Panc1 (cell line): ENCODE measurements around the gene CHST5. TPM values are rescaled to one million over a fixed set of nuclear protein-coding genes. Genes with fewer than 3 reads are reported as not detected.

Source experiments
- ATAC-seq: fragments of 200-7000 bp; cut with Tn5 transposase; 2 replicates; pipeline ENCODE4 v1.9.1; 2020; ENCODE audit warnings: mild to moderate bottlenecking, moderate library complexity
- BruUV-seq: library from RNA; stranded (reverse); fragments of 400-500 nt; replicated peaks from 2 replicates; lab custom pipeline; 2021; lab: Mats Ljungman, UMichigan
- CTCF ChIA-PET: fragments of 300-600 bp; sonication (Branson Sonifier 250); formaldehyde crosslinking; loops from one replicate; lab custom pipeline; 2022; ENCODE audit warnings: antibody characterized with exemption; lab: Charles Lee
- POLR2A ChIA-PET: fragments of 300-600 bp; sonication (Branson Sonifier 250); formaldehyde crosslinking; loops from one replicate; lab custom pipeline; 2022; ENCODE audit warnings: antibody characterized with exemption; lab: Charles Lee
- DNase-seq: peaks from one replicate; pipeline ENCODE4 v3.0.0-alpha.2; 2010; ENCODE audit warnings: low read depth, low spot score
- H3K27ac ChIP-seq: 2 replicates; pipeline ENCODE4 v1.5.1; 2011; ENCODE audit warnings: mild to moderate bottlenecking, low read length, inconsistent platforms
- H3K27me3 ChIP-seq: fragments of 200-500 bp; sonication (Bioruptor generic); 2 replicates; pipeline ENCODE4 v1.6.0; 2014; ENCODE audit warnings: low read length, inconsistent platforms; ENCODE audit not compliant: control insufficient read depth, insufficient read depth
- H3K36me3 ChIP-seq: fragments of 200-500 bp; sonication (Bioruptor generic); 2 replicates; pipeline ENCODE4 v1.5.1; 2014; ENCODE audit warnings: inconsistent platforms, mild to moderate bottlenecking, low read length, moderate library complexity; ENCODE audit not compliant: control insufficient read depth, insufficient read depth
- H3K4me1 ChIP-seq: 2 replicates; pipeline ENCODE4 v1.5.1; 2011; ENCODE audit warnings: inconsistent platforms, mild to moderate bottlenecking, low read length, moderate library complexity; ENCODE audit not compliant: control insufficient read depth, insufficient read depth
- H3K4me3 ChIP-seq, 2 experiments: 2 replicates each; pipeline ENCODE4 v1.5.1; 2011 to 2012; ENCODE audit warnings: low read depth in 2 of 2, low read length in 2 of 2, mild to moderate bottlenecking in 2 of 2, inconsistent platforms in 1 of 2, moderate library complexity in 1 of 2
- H3K9me3 ChIP-seq: fragments of 200-500 bp; sonication (Bioruptor generic); 2 replicates; pipeline ENCODE4 v1.5.1; 2014; ENCODE audit warnings: low read depth, mild to moderate bottlenecking, inconsistent platforms, low read length, moderate library complexity; ENCODE audit not compliant: control insufficient read depth, insufficient read depth
- POLR2AphosphoS5 ChIP-seq: IDR thresholded peaks from 2 replicates; pipeline ENCODE4 v1.6.1; 2012; ENCODE audit warnings: mild to moderate bottlenecking, low read depth, low read length, moderate library complexity
- SIN3A ChIP-seq: IDR thresholded peaks from 2 replicates; pipeline ENCODE4 v1.6.1; 2012; ENCODE audit warnings: low read depth, mild to moderate bottlenecking, low read length, moderate library complexity, borderline replicate concordance; ENCODE audit not compliant: insufficient read depth
- TCF7L2 ChIP-seq: IDR thresholded peaks from 2 replicates; pipeline ENCODE4 v1.6.1; 2011; ENCODE audit warnings: mild to moderate bottlenecking, low read depth, low read length, inconsistent platforms
- in situ Hi-C: cut with HindIII; loops from 2 replicates; pipeline ENCODE4 v1.10.0; 2016; ENCODE audit warnings: low sequenced_read_pairs, low pct_unique_long_range_greater_than_20kb
- intact Hi-C: fragments of 100-400 bp; cut with micrococcal nuclease; formaldehyde crosslinking; loops from one replicate; pipeline ENCODE4 v1.10.0; 2022; ENCODE audit not compliant: unreplicated experiment
- total RNA-seq: library from RNA; stranded (reverse); gene quantifications from one replicate; pipeline ENCODE4 v1.2.1, GENCODE V29; 2021; ENCODE audit not compliant: unreplicated experiment
- TF ChIP-seq, protein P1 (sequence below): fragments of 450-650 bp; IDR thresholded peaks from 2 replicates; pipeline ENCODE4 v1.5.1; 2017; ENCODE audit warnings: mild to moderate bottlenecking
- TF ChIP-seq, protein P2 (sequence below), 2 experiments: IDR thresholded peaks; 2 replicates each; pipeline ENCODE4 v1.6.1; 2011 to 2012; ENCODE audit warnings: low read depth in 2 of 2, control low read depth in 1 of 2, low read length in 1 of 2, mild to moderate bottlenecking in 1 of 2, moderate library complexity in 1 of 2; ENCODE audit not compliant: insufficient read depth in 1 of 2

CHST5 gene
- total RNA-seq, 1 experiment from 2014 or later, result 0.15 TPM

DNA sequence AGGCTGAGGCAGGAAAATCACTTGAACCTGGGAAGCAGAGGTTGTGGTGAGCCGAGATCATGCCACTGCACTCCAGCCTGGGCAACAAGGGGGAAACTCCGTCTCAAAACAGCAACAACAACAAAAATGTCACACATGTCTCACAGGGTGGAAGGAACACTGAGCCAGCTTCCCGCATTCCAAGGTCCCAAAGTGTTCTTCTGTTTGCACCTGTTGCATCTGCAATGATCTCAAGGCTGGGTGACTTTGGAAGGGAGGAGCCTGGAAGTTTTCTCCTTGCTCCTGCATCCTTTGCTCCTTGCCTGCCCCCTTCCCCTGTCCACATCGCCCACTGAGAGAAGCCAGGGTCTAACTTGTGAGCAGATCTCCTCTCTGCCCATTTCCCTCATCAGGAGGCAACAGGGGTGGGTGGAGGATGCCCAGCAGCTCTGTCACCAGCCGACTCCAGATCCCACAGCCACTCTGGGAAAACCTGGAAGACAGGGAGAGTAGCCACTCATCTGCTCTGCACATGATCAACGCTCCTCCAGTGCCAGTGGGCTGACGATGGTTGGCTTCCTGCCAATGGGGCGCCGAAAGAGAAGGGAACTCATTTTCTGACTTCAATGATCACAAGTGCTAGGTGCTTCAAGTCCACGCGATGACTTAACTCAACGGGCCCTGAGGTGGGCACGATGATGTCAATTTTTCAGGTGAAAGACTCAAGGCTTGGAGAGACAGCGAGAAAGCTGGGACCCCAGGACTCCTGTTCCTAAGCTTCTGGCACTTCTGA is 53.3 kb downstream of the CHST5 start:
- no peaks in the 10 kb centered on the region for H3K36me3 ChIP-seq
- no TSS peak for BruUV-seq
- intact Hi-C loops, result no loop called here
- no peak for ATAC-seq
- H3K27me3 ChIP-seq, result no peaks in the 10 kb centered on the region
- CTCF ChIA-PET, result no interaction called here
- in situ Hi-C loops, result no loop called here
- no peaks in the 10 kb centered on the region for H3K4me1 ChIP-seq
- no peak overlapping the region for H3K27ac ChIP-seq
- no peak for DNase-seq
- TF ChIP-seq POLR2AphosphoS5 (no peak), TCF7L2 (no peak), SIN3A (no peak)
- TF ChIP-seq, protein P1, sequence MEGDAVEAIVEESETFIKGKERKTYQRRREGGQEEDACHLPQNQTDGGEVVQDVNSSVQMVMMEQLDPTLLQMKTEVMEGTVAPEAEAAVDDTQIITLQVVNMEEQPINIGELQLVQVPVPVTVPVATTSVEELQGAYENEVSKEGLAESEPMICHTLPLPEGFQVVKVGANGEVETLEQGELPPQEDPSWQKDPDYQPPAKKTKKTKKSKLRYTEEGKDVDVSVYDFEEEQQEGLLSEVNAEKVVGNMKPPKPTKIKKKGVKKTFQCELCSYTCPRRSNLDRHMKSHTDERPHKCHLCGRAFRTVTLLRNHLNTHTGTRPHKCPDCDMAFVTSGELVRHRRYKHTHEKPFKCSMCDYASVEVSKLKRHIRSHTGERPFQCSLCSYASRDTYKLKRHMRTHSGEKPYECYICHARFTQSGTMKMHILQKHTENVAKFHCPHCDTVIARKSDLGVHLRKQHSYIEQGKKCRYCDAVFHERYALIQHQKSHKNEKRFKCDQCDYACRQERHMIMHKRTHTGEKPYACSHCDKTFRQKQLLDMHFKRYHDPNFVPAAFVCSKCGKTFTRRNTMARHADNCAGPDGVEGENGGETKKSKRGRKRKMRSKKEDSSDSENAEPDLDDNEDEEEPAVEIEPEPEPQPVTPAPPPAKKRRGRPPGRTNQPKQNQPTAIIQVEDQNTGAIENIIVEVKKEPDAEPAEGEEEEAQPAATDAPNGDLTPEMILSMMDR, result no peak
- TF ChIP-seq, protein P2, sequence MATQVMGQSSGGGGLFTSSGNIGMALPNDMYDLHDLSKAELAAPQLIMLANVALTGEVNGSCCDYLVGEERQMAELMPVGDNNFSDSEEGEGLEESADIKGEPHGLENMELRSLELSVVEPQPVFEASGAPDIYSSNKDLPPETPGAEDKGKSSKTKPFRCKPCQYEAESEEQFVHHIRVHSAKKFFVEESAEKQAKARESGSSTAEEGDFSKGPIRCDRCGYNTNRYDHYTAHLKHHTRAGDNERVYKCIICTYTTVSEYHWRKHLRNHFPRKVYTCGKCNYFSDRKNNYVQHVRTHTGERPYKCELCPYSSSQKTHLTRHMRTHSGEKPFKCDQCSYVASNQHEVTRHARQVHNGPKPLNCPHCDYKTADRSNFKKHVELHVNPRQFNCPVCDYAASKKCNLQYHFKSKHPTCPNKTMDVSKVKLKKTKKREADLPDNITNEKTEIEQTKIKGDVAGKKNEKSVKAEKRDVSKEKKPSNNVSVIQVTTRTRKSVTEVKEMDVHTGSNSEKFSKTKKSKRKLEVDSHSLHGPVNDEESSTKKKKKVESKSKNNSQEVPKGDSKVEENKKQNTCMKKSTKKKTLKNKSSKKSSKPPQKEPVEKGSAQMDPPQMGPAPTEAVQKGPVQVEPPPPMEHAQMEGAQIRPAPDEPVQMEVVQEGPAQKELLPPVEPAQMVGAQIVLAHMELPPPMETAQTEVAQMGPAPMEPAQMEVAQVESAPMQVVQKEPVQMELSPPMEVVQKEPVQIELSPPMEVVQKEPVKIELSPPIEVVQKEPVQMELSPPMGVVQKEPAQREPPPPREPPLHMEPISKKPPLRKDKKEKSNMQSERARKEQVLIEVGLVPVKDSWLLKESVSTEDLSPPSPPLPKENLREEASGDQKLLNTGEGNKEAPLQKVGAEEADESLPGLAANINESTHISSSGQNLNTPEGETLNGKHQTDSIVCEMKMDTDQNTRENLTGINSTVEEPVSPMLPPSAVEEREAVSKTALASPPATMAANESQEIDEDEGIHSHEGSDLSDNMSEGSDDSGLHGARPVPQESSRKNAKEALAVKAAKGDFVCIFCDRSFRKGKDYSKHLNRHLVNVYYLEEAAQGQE (IDR thresholded peaks at IDR 0.05; ENCODE audit: insufficient read depth in 1 of 2, low read depth in 2 of 2, low read length in 1 of 2), result no peak
- H3K9me3 ChIP-seq, result no peaks in the 10 kb centered on the region
- no peak overlapping the region for H3K4me3 ChIP-seq
- POLR2A ChIA-PET, result interaction anchor here (0.6 kb wide), 1 partner anchor 177 kb away, joined by 3 read pairs; no protein-coding TSS in a partner anchor

DNA sequence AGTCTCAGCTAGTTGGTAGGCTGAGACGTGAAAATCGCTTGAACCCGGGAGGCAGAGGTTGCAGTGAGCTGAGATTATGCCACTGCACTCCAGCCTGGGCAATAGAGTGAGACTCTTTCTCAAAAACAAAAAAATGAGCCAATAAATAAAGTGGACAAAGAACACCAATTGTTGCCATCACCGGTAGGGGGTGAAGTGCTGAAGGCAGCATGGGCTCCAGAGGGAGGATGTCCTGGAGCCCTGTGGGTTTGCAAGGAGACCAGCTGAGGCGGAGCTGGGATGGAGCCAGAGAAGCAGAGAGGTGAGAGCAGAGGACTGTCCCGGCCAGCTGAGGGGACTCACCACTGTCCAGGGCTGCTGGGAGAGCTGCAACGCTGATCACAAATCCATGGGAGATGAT is 54.4 kb downstream of the CHST5 start:
- Histone ChIP-seq H3K27me3 (no peaks in the 10 kb centered on the region), H3K36me3 (no peaks in the 10 kb centered on the region), H3K9me3 (no peaks in the 10 kb centered on the region), H3K27ac (no peak overlapping the region), H3K4me3 (no peak overlapping the region), H3K4me1 (no peaks in the 10 kb centered on the region)
- ATAC-seq (no peak), DNase-seq (no peak)
- ChIA-PET CTCF (no interaction called here), POLR2A (no interaction called here)
- BruUV-seq, result no TSS peak
- in situ Hi-C loops (no loop called here), intact Hi-C loops (no loop called here)
- TF ChIP-seq POLR2AphosphoS5 (no peak), SIN3A (no peak), TCF7L2 (no peak)
- TF ChIP-seq, protein P2 (IDR thresholded peaks at IDR 0.05; ENCODE audit: insufficient read depth in 1 of 2, low read depth in 2 of 2, low read length in 1 of 2), result no peak
- TF ChIP-seq, protein P1, result no peak
